ENCODE data around the gene OSCAR.

The OSCAR gene

DNA sequence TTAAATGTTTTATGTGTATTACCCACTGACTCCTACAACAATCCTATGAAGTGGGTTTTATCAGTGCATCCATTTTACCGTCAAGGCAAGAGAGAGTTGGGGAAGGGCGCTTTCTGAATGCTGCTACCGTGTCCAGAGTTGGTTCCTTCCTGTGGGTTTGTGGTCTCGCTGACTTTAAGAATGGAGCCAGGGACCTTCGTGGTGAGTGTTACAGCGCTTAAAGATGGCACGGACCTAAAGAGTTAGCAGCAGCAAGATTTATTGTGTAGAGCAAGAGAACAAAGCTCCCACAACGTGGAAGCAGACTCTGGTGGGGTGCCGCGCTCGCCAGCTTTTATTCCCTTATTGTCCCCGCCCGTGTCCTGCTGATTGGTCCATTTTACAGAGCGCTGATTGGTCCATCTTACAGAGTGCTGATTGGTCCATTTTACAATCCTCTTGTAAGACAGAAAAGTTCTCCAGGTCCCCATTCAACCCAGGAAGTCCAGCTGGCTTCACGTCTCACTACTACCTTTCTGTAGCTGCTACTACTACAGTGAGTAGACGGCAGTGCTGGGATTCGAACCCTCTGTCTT, 6.1 kb downstream of the OSCAR start:
- DNase-seq (ENCODE audit: low read depth), result no peak

- DNase-seq (ENCODE audit: low read depth), result no peak
Observed at GRCh38 chr19:54084410-54084809, 16.2 kb downstream of the OSCAR start.

GRCh38 chr19:54081032-54081431, 19.6 kb downstream of the OSCAR start, which contains the start of gene TARM1:
TSS of gene TARM1 (minus strand) at chr19:54081365. CDS start at chr19:54081340, 25 bp downstream.
- no peak for DNase-seq (ENCODE audit: low read depth)

DNA sequence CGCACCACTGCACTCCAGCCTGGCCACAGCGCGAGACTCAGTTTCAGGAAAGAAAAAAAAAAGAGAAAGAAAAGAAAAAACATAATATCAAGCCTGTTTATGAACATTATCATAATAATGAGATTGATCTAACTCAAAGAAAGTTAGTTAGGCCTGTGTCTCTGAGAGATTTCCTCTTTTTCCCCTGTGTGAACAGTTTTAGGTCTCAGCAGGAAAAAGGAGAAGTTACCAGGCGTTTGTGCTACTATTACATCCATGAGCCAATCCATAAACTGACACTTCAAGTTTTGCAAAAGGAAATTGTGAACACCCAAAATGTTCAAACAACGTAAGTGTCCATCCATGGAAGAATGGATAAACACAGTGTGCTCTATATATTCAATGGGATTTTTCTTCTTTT, 23.3 kb downstream of the OSCAR start:
- no peak for DNase-seq (ENCODE audit: low read depth)

DNA sequence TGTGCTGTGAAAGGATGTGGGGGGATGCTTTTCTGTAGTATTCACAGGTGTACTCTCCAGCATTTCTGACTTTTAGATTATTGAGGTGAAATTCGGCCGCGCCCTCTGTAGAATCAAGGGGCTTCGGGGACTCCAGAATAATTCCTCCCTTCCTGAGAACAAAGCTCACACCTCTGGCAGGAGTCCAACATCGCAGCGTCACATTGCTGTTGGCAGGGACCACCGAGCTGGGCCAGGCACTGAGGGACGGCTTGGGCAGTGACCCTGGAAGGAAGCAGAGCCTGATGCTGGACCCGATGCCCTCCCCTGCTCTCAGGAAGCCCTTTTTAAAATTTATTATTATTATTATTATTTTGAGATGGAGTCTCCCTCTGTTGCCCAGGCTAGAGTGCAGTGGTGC, 25.8 kb downstream of the OSCAR start:
- DNase-seq (ENCODE audit: low read depth), result no peak

- DNase-seq (ENCODE audit: low read depth), result no peak
Observed at GRCh38 chr19:54073829-54074228, 26.8 kb downstream of the OSCAR start.

GRCh38 chr19:54069470-54069869, 31.1 kb downstream of the OSCAR start:
- no peak for DNase-seq (ENCODE audit: low read depth)

- DNase-seq (ENCODE audit: low read depth), result no peak
Observed at GRCh38 chr19:54063350-54064116, 37.1 kb downstream of the OSCAR start, which contains the start of gene VSTM1. TSS of gene VSTM1 (minus strand) at chr19:54063897. CDS start at chr19:54063777, 120 bp downstream.

- no peak for DNase-seq (ENCODE audit: low read depth)
Observed at GRCh38 chr19:54062643-54063042, 38.0 kb downstream of the OSCAR start.

DNA sequence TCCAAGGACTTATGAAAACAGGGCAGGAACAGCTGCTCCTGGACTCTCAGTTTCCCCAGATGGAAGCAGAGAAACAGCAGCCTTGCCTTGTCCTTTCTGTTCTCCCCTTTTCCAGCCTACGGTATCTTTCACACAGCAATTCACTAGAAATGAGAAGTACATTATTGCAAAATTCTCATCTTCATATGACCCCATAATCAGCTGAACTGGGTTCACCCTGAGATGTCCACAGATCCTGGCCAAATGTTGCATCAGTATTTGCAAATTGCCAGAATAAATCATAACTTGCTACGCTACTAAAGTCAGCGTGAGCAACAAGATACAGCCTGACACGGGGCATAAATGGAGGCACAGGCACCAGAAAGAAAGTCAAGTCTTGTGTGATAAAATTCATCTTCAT, 53.0 kb downstream of the OSCAR start:
- no peak for DNase-seq (ENCODE audit: low read depth)

DNA sequence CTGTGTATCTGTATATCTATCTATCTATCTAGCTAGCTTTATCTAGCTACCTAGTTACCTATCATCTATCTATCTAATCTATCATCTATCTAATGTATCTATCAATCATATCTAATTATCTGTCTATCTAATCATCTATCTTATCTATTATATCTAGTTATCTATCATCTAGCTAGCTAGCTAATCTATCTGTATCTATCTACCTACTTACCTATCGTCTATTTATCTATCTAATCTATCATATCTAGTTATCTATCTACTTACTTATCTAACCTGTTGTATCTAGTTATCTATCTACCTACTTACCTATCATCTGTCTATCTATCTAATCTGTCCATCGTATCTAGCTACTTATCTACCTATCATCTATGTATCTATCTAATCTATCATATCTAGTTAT, 54.8 kb downstream of the OSCAR start:
- no peak for DNase-seq (ENCODE audit: low read depth)

Data from stimulated activated CD8-positive, alpha-beta memory T cell treated with anti-CD3 and anti-CD28 coated beads, Interleukin-4, amount 100 ng/mL, for 24 hours (primary cell).